OCI-LY3 (cell line): ENCODE measurements around the gene FOLR1.

Source experiments
- EZH2phosphoT487 ChIP-seq: fragments of 200-600 bp; shearing (Covaris generic); IDR thresholded peaks from 2 replicates; pipeline ENCODE4 v1.6.1; 2018; ENCODE audit warnings: antibody characterized with exemption, mixed run types, low read depth
- TF ChIP-seq, protein P1 (sequence below): fragments of 200-600, 300-600 bp; sonication (generic); IDR thresholded peaks from 2 replicates; pipeline ENCODE4 v1.5.1; 2014; ENCODE audit warnings: antibody characterized with exemption, low read length, low read depth

- TF ChIP-seq, protein P1, sequence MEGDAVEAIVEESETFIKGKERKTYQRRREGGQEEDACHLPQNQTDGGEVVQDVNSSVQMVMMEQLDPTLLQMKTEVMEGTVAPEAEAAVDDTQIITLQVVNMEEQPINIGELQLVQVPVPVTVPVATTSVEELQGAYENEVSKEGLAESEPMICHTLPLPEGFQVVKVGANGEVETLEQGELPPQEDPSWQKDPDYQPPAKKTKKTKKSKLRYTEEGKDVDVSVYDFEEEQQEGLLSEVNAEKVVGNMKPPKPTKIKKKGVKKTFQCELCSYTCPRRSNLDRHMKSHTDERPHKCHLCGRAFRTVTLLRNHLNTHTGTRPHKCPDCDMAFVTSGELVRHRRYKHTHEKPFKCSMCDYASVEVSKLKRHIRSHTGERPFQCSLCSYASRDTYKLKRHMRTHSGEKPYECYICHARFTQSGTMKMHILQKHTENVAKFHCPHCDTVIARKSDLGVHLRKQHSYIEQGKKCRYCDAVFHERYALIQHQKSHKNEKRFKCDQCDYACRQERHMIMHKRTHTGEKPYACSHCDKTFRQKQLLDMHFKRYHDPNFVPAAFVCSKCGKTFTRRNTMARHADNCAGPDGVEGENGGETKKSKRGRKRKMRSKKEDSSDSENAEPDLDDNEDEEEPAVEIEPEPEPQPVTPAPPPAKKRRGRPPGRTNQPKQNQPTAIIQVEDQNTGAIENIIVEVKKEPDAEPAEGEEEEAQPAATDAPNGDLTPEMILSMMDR, result no peak
- no peak for TF ChIP-seq EZH2phosphoT487
These were observed 28.9 kb upstream of the FOLR1 start for GRCh38 chr11:72162891-72163492.
